HG03039 (cell line): ENCODE results near the gene PPP1R1B.
"Not testable (repeated sequence)": the region's sequence is repeated elsewhere in the genome, so short reads cannot be mapped to it uniquely, and the experiment has no call there.

Experiments
- ATAC-seq: cut with Tn5 transposase; IDR thresholded peaks from one replicate; pipeline ENCODE4 v1.9.1; 2021; ENCODE audit warnings: mild to moderate bottlenecking, moderate library complexity; ENCODE audit not compliant: unreplicated experiment

Gene PPP1R1B

GRCh38 chr17:39626171-39627046, at the start of gene PPP1R1B:
PPP1R1B (plus strand) TSS chr17:39626952; CDS start chr17:39627393, 441 bp downstream.
- ATAC-seq, result no peak

GRCh38 chr17:39578272-39578671, 48.5 kb upstream of the PPP1R1B start:
- no peak for ATAC-seq

- ATAC-seq, result no peak
Observed at GRCh38 chr17:39579318-39580081, 47.3 kb upstream of the PPP1R1B start.

GRCh38 chr17:39580082-39580468, 46.7 kb upstream of the PPP1R1B start:
- no peak for ATAC-seq

- no peak for ATAC-seq
Observed at GRCh38 chr17:39581071-39581758, 45.5 kb upstream of the PPP1R1B start.

GRCh38 chr17:39581759-39582085, 45.0 kb upstream of the PPP1R1B start:
- ATAC-seq, result no peak

GRCh38 chr17:39582658-39583057, 44.1 kb upstream of the PPP1R1B start:
- ATAC-seq, result no peak

- ATAC-seq, result not testable (repeated sequence)
Observed at GRCh38 chr17:39590180-39590579, 36.6 kb upstream of the PPP1R1B start.

GRCh38 chr17:39591958-39592954, 34.5 kb upstream of the PPP1R1B start:
- ATAC-seq, result no peak

- no peak for ATAC-seq
Observed at GRCh38 chr17:39593371-39593770, 33.4 kb upstream of the PPP1R1B start.

- no peak for ATAC-seq
Observed at GRCh38 chr17:39595294-39595693, 31.5 kb upstream of the PPP1R1B start.

GRCh38 chr17:39595928-39596510, 30.7 kb upstream of the PPP1R1B start:
- no peak for ATAC-seq

- no peak for ATAC-seq
Observed at GRCh38 chr17:39596543-39597267, 30.0 kb upstream of the PPP1R1B start.

- ATAC-seq, result no peak
Observed at GRCh38 chr17:39597372-39598046, 29.2 kb upstream of the PPP1R1B start.

- ATAC-seq, result no peak
Observed at GRCh38 chr17:39598047-39598481, 28.7 kb upstream of the PPP1R1B start.

- ATAC-seq, result no peak
Observed at GRCh38 chr17:39598630-39599003, 28.1 kb upstream of the PPP1R1B start.

- no peak for ATAC-seq
Observed at GRCh38 chr17:39599004-39599664, 27.6 kb upstream of the PPP1R1B start.

- ATAC-seq, result no peak
Observed at GRCh38 chr17:39599665-39600231, 27.0 kb upstream of the PPP1R1B start.
